ENCODE results near the gene PPP3CA. TPM values are rescaled to one million over a fixed set of nuclear protein-coding genes. Genes with fewer than 3 reads are reported as not detected.

The PPP3CA gene
- total and polyA plus RNA-seq, 2 donors from 2014 or later, result 6.9 to 31.5 TPM

DNA sequence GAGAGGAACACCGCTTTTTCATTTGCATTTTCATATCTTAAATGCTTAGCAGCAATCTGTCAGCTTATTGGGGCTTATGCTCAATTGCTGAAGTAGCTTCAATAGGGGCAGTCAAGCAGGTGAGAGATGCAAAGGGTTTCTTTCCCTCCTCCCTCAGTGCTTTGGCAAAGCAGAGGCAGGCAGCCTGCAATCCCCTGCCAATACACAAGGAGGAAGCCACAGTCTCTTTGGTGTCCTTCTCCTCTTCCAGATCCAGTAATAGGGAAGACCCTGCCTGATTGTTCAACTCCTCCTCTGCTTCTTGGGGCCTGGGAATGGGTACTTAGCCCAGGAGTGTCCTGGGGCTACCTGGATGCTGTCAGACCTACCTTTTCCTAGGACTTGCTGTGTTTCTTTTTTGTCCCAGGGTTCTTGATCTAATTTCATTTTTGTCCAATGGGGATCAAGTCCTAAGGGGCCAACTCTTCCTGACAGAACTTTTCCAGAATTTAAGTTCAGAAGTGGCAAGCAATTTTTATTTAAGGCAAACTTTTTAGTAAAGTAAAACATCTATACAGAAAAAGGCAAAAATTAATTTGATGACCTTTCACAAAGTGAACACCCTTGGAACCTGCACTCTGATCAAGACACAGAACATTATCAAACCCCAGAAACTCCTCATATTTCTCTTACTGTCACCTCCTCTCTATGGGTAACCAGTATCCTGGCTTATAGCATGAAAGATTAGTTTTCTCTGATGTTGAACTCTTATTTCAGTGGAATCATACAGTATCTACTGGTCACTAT is 260.3 kb downstream of the PPP3CA start:
- intact Hi-C loops (cut with DNase I), result no loop called here
- no peaks in the 10 kb centered on the region for H3K9me3 ChIP-seq (ENCODE audit: control insufficient read depth in 2 of 3, insufficient read depth in 1 of 3, low read length in 3 of 3)
- no peaks in the 10 kb centered on the region for H3K36me3 ChIP-seq (ENCODE audit: control insufficient read depth in 2 of 3, insufficient read depth in 3 of 3, low read length in 3 of 3)
- FAIRE-seq (no peak), DNase-seq (no peak)
- TF ChIP-seq, protein P1, sequence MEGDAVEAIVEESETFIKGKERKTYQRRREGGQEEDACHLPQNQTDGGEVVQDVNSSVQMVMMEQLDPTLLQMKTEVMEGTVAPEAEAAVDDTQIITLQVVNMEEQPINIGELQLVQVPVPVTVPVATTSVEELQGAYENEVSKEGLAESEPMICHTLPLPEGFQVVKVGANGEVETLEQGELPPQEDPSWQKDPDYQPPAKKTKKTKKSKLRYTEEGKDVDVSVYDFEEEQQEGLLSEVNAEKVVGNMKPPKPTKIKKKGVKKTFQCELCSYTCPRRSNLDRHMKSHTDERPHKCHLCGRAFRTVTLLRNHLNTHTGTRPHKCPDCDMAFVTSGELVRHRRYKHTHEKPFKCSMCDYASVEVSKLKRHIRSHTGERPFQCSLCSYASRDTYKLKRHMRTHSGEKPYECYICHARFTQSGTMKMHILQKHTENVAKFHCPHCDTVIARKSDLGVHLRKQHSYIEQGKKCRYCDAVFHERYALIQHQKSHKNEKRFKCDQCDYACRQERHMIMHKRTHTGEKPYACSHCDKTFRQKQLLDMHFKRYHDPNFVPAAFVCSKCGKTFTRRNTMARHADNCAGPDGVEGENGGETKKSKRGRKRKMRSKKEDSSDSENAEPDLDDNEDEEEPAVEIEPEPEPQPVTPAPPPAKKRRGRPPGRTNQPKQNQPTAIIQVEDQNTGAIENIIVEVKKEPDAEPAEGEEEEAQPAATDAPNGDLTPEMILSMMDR (IDR thresholded peaks at IDR 0.05; ENCODE audit: borderline replicate concordance, extremely low read depth, insufficient read depth), result no peak
- H3K27me3 ChIP-seq (ENCODE audit: control insufficient read depth, insufficient read depth, low read length), result no peaks in the 10 kb centered on the region
- H3K27ac ChIP-seq (ENCODE audit: low read depth in 2 of 2, low read length in 2 of 2), result no peak overlapping the region
- no peak overlapping the region for H3K4me3 ChIP-seq (ENCODE audit: low read length in 3 of 3)
- no peaks in the 10 kb centered on the region for H3K4me1 ChIP-seq (ENCODE audit: control insufficient read depth in 2 of 3, insufficient read depth in 2 of 3, low read depth in 1 of 3, low read length in 3 of 3)
- no peak overlapping the region for H3K9ac ChIP-seq (ENCODE audit: low read length in 3 of 3)

DNA sequence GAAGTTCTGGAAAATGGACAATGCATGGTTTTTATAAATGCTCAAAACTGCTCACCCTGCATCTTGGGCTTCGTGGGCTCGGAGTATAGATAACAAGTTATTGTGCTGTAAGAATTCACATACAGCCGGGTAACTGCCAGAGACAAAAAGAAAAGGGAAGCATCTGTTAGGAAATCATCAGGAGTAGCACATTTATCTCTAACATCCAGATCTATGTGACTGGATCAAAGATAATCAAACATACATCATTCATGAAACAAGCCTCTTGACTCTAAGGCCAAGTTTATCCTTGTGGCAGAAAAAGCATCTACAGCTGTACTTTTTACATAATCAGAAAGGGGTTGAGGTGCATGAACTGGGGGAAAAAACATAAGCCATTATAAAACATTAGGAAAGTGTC is 264.2 kb downstream of the PPP3CA start:
- no peak overlapping the region for H3K27ac ChIP-seq (ENCODE audit: low read depth in 2 of 2, low read length in 2 of 2)
- peaks cover 0 to 2% (median 0%) of the 10 kb centered on the region in 3 donors for H3K4me1 ChIP-seq (ENCODE audit: control insufficient read depth in 2 of 3, insufficient read depth in 2 of 3, low read depth in 1 of 3, low read length in 3 of 3)
- DNase-seq (no peak), FAIRE-seq (no peak)
- no peaks in the 10 kb centered on the region for H3K36me3 ChIP-seq (ENCODE audit: control insufficient read depth in 2 of 3, insufficient read depth in 3 of 3, low read length in 3 of 3)
- H3K4me3 ChIP-seq (ENCODE audit: low read length in 3 of 3), result no peak overlapping the region
- intact Hi-C loops (cut with DNase I), result no loop called here
- TF ChIP-seq, protein P1 (IDR thresholded peaks at IDR 0.05; ENCODE audit: borderline replicate concordance, extremely low read depth, insufficient read depth), result no peak
- H3K9me3 ChIP-seq (ENCODE audit: control insufficient read depth in 2 of 3, insufficient read depth in 1 of 3, low read length in 3 of 3), result no peaks in the 10 kb centered on the region
- no peaks in the 10 kb centered on the region for H3K27me3 ChIP-seq (ENCODE audit: control insufficient read depth, insufficient read depth, low read length)
- H3K9ac ChIP-seq (ENCODE audit: low read length in 3 of 3), result no peak overlapping the region

DNA sequence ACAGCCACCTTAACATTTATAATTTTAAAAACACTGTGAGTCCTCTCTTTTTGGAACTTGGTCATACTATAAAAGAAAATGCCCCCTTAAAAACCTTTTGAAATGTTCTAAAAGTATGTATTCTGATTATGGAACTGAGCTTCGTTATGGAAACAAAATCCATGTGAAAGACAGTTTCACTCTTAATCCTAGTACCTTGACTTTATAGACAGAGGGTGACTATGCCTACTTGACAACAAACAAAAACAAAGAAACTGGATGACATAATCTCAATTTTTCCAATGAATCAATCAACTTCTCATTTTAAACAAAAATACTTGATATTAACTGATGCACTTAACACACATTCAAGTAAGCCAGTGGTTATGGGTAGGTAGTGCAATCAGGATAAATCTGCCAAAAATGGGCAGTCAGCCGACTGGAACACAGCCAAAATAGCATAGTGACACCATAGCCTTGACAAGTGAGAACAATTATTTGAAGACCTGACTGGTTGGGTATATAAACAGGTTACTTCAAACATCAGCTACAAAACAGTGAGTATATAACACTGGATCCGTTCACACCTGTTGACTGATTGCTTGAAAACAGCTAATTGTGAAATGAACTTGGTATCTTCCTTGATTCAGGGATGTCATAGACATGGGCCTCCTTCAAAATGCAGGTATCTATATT is 265.5 kb downstream of the PPP3CA start:
- no peak overlapping the region for H3K4me3 ChIP-seq (ENCODE audit: low read length in 3 of 3)
- intact Hi-C loops (cut with DNase I), result no loop called here
- no peaks in the 10 kb centered on the region for H3K36me3 ChIP-seq (ENCODE audit: control insufficient read depth in 2 of 3, insufficient read depth in 3 of 3, low read length in 3 of 3)
- no peak overlapping the region for H3K9ac ChIP-seq (ENCODE audit: low read length in 3 of 3)
- TF ChIP-seq, protein P1 (IDR thresholded peaks at IDR 0.05; ENCODE audit: borderline replicate concordance, extremely low read depth, insufficient read depth), result no peak
- H3K4me1 ChIP-seq (ENCODE audit: control insufficient read depth in 2 of 3, insufficient read depth in 2 of 3, low read depth in 1 of 3, low read length in 3 of 3), result peaks cover 0 to 2% (median 0%) of the 10 kb centered on the region in 3 donors
- no peak overlapping the region for H3K27ac ChIP-seq (ENCODE audit: low read depth in 2 of 2, low read length in 2 of 2)
- no peaks in the 10 kb centered on the region for H3K9me3 ChIP-seq (ENCODE audit: control insufficient read depth in 2 of 3, insufficient read depth in 1 of 3, low read length in 3 of 3)
- DNase-seq (no peak), FAIRE-seq (no peak)
- H3K27me3 ChIP-seq (ENCODE audit: control insufficient read depth, insufficient read depth, low read length), result no peaks in the 10 kb centered on the region
